C4-2B (cell line): ENCODE data around the gene MAP3K5.

Experiments used
- ZFX ChIP-seq: fragments of 450-650 bp; IDR thresholded peaks from 2 replicates; pipeline ENCODE4 v1.6.1; 2017
- TF ChIP-seq, protein P1 (sequence below): fragments of 450-650 bp; conservative IDR thresholded peaks from 2 replicates; pipeline ENCODE4 v1.5.1; 2017; ENCODE audit warnings: mild to moderate bottlenecking

DNA sequence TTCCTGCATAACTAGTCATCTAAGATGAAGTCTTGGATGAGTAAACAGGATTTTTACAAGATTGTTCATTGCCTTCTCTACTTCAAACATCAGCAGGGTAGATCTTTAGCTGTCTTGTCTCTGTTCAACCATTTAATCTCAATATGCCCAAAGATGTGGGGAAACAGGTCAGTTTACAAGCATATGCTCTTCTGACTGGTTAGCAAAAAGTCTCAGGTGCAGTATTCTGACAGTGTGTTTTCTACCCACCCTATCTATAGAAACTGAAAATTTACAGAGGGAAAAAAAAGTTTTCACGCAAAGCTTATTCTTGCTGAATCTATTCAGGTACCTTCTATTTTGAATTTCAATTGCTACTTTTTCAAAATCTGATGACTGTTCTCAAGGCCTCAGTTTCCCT lies 29.0 kb downstream of the MAP3K5 start:
- TF ChIP-seq, protein P1, sequence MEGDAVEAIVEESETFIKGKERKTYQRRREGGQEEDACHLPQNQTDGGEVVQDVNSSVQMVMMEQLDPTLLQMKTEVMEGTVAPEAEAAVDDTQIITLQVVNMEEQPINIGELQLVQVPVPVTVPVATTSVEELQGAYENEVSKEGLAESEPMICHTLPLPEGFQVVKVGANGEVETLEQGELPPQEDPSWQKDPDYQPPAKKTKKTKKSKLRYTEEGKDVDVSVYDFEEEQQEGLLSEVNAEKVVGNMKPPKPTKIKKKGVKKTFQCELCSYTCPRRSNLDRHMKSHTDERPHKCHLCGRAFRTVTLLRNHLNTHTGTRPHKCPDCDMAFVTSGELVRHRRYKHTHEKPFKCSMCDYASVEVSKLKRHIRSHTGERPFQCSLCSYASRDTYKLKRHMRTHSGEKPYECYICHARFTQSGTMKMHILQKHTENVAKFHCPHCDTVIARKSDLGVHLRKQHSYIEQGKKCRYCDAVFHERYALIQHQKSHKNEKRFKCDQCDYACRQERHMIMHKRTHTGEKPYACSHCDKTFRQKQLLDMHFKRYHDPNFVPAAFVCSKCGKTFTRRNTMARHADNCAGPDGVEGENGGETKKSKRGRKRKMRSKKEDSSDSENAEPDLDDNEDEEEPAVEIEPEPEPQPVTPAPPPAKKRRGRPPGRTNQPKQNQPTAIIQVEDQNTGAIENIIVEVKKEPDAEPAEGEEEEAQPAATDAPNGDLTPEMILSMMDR: no peak
- no peak for TF ChIP-seq ZFX
